AML-193 (cell line): ENCODE results near the gene DPF3.

ENCODE experiments used
- DNase-seq, 2 experiments: peaks; one replicate each; lab custom pipeline; 2025; lab: John Stamatoyannopoulos, UW

Gene DPF3

DNA sequence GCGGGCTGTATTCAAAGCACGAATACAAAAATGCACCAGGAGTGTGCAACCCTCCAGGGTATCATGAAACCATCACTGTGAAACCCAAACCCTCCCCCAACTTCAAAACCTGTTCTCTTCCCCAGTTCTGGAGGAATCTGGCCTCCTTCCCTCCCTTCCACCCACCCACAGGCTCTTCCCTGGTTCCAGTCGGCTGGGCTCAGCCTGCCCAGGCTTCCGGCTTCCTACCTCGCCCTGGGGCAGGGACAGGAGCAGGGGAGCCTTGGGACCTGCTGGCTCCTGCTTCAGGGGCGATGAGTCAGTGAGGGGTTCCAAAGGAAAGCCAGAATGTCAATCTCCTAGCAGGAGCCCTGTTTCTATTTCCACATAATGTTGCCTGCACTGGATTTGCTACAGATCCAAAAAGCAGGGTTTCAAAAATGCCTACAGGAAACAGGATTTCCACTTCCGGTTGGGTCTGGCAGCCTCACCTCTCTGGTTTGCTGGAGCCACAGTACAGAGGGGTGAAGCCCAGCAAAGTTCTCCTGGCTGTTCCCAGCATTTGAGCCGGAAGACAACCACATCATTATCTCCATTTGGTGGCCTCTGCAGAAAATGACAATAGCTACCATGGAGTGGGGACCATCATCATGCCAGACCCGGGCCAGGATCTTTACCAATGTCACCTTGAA is 278.3 kb downstream of the DPF3 start:
- DNase-seq, result no peak

DNA sequence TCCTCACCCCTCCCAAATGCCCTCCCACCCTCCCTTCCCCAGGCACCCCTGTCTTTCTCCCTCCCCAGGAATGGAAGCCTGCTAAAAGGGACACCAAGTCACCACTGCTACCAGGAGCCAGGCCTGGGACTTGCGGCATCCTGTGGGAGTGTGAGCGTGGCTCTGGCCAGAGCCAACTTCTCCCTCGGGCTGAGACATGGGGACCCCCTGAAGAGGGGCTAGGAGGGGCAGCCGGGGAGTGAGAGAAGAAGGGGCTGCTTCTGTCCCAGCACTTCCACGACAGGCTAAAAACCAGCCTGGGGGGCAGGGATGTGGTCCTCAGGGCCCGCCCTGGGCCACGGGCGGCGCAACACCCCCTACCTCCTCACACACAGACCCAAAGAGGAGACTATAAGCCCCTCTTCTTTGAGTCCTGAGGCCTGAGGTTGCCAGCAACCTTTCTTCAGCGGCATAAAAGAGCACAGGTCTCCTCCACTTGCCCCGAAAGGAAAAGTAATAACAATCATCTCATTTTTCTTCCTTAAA is 278.9 kb downstream of the DPF3 start:
- no peak for DNase-seq

DNA sequence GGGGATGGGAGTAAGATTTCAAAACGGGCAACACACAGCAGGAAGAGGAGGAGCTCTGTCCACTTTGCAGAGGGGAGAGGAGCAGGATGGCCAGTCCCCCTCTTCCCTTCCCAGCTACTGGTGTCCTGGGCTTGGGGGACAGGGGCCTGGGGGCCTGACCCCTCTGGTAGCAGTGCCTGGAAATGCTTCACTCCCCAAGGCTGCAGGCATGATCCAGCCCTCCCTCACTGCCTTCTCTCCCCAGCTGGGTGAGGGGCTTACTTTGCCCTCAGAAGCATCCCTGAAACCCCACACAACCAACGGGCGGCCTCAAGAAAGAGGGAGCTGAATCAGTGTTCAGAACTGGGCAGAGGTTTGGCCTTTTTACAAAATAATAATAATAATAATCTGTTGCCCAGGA is 279.5 kb downstream of the DPF3 start:
- no peak for DNase-seq

DNA sequence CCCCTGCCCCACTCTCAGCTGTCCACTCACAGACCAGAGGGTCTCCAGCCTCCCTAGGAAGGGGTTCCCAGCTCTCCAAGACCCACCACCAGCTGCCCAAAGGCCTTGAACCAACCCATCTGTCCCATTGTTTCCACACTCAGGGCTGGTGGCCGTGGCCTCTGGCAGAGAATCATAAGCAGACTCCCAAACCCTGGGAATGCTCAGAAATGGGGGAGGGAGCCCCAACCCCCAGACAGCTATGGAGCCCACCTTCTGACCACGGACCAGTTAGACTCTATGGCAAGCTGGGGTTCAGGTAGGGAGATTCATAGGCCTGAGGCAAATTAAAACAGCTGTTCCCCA is 280.0 kb downstream of the DPF3 start:
- no peak for DNase-seq

DNA sequence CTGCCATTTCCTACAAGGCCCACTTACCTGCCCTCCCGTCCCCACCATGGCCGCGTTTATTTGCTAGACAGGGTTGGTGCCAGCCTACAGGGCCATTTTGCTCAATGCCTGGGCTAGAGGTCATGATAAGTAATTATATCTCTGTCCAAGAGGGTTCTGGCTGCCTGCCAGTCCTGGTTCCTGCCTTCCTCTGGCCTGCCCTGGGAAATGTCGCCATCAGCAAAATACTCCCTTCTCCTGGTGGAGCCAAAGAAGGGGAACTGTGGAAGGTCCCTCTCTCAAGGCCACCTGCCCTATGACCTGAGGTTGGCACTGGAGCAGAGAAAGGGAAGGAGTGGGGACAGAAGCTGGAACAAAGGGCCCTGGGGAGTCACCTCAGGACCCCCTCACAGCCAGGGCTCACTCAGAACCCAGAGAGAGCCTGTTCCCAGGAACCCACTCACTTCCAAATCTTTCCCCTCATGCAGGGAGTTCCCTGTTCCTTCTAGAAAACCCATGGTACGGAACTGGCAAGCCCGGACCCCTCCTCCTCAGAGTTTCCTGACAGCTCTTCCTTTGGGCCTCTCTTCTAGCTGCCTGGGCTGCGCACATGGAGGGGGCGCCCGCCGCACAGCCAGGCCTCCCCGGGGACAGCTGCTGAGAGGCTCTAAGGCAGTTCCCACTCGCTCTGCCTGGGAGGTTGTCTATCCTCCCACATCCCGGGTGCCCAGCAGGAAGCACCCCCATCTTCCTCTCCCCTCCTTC is 280.5 kb downstream of the DPF3 start:
- DNase-seq, result no peak

DNA sequence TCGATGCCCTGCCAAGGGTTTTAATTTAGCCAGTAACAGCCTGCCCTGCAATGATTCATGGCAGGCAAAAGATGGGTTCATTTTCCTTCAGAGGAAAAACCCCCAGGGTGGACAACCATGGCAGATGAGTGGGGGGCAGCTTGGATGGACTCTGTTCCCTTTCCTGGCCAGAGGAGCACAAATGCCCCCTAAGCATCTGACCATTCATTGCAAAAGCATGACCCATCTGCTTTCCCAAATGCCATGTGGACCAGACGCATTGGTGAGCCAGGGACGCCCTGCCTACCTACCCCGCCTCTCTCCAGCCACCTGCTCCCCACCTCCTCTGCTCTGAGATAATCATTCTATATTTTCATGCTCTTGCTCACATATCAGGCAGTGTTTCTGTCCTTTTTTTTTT is 281.9 kb downstream of the DPF3 start:
- no peak for DNase-seq

DNA sequence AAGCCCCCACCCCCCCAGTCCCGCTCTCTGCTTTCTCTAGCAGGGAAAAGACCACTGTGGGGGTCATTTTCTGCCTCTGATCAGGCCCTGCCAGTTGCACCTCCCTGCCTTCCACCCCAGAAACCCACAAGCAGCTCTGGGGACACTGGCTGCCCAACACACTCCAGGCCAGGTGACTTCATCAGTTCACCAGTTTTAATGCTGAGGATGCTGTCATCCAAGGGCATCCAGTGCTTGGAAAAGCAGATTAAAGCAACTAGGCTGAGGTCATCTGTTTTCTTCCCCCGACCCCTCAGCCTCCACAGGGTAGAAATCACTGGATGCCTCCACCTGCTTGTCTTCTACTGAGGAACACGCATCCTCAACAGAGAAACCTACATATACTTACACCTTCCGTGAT is 282.4 kb downstream of the DPF3 start:
- DNase-seq, result no peak

DNA sequence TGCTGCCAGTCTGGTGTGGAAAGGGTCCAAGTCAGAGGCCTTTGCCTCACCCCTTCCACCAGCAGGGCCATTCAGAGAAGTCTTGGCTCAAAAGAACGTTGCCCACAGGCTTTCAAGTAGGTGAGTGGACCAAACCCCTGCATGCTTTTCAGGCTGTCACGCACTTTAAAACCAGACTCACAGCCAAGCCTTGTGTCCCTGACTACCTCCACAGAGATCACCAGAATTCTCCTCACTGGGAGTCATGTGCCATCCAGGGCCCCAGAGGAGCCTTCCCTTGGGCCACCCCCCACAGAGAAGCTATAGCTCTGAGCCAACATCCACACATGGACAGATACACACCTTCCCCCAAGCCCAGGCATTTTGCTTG is 283.1 kb downstream of the DPF3 start:
- DNase-seq, result no peak

DNA sequence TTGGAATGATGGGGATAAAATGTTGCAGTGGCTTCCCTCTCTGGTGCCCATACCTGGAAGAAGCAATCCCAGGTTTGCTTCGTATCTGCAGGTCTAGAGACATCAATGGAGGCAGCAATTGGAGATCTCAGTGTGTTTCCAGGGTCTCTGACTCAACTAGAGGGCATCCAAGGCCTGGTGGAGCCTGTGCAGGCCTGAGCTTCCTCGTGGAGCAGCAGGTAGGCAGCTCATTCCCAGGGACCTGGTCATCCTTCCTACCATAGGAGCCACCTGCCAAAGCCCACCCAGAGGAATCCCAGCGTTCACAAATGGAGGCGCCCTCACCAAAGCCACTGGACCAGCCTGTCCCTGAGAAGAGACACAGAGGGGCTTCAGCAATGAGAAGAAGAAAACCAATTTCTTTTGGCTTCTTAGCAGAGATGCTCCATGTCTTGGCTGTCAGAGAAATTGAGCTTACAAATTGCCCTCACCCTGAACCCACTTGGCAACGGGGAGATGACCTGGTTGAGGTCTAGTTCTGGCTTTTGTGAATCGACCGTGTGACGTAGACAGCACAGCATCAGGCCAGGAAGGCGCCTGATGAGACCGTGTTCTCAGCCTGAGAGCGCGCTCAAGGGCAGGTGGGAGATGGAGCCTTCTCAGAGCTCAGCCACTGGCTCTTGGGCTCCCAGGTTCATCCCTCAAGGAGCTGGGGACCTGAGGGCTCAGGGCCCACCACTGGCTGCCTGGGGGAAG is 283.6 kb downstream of the DPF3 start:
- DNase-seq, result no peak

DNA sequence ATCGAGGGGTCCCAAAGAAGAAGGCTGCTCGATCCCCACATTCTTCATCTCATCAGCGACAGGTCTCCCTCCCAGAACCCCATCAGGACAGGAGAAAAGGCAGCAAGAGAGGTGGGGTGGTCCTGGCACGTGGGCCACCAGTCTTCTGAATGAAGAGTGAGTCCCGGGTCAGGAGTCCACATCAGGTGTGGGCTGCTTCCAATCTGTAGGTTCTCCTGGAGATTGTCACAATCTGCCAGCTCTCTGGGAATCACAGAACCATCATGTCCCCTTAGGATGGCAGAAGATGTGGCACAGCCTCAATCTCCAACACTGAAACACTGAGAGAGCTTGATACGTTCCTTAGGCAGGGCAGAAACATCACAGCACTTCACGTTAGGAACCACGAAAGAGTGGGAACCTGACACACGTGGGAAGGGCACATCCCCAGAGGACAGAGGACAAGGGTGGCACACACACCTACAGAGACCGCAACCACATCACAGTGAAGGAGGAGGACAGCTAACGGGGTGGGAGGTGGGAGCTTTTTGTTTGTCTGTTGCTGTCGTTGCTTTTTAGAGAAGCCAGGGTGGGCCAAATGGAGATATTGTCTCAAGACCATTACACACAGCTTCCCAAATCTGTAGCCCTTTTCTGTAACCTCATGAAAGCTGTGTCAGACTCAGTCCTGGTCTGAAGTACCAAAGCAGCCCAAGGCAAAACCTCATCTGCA is 284.5 kb downstream of the DPF3 start:
- DNase-seq, result no peak

DNA sequence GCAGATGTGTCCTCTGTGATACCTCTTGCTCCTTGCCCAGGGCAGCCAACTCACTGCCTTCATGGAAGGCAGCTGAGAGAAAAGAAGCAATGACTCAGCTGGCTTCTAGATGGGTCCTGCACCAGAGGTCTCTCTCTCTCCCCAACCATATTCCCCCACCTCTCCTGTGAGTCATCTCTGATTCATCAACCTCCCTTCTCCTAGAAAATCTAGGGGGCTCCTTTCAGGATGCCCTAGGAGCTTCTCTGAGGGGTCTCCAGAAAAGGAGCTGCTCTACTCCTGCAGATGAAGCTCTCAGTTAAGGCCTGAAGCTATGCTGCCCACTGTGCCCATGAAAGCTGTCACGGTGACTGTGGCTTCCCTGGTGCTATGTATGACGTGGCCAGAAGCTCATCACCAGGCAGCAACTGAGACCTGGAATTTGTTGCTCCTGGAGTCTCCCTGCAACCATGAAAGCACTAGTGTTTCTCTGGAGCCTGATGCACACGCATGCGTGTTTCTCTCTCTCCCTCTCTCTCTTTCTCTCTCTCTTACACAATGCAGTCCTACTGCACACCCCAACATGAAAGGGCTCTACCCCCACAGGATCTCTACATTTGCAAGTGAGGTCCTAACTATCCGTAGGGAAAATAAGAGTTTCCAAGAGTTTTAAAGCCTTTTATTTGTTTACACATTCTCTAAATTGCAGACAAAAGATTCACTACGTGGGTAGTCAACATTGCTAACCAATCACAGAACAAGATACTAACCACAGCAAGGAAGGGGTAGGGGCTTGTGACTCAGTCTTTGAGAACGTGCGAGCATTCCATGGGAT is 285.3 kb downstream of the DPF3 start:
- DNase-seq, result no peak

DNA sequence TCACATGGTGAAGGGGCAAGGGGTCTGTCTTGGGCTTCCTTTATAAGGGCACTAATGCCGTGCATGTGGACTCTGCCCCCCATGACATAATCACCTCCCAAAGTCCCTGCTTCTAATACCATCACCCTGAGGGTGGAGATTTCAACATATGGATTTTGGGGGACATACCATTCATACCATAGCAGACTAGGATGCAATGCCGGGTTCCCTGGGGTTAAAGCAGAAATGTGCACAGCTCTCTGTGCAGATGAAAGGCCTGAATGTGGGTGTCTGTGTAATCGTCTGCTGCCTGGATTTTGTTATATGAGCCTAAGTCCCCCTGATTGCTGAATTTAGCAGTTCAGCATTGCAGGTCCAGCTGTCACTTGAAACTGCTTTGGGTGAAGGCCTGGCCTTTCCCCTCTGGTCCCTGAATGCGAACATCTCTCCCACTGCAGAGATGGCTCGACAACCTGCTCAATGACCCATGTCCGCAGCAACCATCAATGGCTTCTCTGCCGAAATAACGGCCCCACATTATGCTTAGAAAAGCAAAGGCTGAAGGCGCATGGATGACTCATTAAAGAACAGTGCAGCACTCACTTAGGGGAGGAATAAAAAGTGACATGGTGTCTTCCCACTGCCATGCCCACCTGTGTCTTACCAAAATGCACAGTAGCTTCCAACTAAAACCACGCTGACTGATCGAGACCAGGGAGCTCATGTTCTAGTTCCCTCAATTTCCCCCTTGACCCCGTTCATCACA is 286.3 kb downstream of the DPF3 start:
- no peak for DNase-seq

DNA sequence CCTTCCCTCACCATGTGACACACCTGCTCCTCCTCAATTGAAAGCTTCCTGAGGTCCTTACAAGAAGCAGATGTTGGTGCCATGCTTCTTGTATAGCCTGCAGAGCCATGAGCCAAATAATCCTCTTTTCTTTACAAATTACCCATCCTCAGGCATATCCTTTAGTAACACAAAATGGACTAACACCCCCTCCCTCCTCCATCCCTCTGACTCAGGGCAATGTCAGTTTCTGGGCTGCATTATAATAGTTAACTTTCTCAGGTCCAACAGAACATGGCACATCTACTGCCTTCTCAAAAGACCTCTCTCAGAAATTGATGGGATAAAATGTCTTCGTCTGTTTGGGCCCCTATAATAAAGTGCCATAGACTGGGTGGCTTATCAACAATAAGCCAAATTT is 287.0 kb downstream of the DPF3 start:
- no peak for DNase-seq

DNA sequence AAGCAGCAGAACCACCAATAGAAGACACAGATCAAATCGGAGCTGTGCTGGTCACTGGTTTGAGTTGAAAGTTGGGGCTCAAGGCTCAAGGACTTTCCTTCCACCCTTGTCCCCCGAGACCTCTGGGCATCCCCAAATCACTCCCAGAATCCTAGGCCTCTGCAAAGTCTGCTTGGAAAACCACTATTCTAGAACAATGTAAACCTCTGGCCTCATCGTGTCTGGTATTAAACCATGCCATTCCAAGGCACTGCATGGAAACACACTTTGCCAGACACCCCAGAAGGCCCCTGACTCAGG is 288.0 kb downstream of the DPF3 start:
- DNase-seq, result no peak

DNA sequence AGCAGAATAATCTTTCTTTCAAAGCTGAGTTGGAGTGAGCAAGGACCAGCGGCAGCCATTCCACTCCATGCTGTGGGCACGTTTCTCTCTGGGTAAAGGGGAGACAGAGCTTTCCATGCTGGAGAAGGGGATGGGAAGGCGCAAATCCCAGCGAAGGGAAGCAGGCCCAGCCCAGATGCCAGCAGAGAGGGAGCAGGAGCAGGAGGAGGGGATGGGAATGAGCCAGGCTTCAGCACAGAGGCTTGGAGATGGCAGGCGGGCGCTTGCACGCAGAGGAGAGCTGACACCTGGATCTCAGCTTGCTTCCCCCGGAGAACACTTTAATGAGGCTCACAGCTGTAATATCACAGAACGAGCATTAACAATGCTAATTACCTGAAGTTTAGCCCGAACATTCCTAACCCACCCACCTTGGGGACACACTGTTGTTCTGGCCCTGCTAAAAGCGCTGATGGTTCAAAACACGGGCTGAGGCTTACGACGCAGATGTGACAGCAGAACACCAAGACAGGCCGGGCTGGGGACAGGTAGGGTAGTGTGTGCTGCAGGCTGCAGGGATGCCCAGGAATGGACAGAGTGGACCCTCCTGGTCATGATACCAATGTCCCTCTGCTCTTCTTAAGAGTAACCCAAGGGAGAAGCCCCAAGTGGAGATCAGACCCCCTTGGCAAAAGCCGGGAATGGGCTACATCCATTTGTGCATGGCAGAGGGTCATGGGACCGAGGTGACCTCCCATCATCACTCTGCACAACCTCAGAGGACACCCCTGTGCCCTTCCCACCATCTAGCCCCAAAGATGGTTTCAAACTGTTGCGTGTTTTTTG is 288.6 kb downstream of the DPF3 start:
- DNase-seq, result no peak

DNA sequence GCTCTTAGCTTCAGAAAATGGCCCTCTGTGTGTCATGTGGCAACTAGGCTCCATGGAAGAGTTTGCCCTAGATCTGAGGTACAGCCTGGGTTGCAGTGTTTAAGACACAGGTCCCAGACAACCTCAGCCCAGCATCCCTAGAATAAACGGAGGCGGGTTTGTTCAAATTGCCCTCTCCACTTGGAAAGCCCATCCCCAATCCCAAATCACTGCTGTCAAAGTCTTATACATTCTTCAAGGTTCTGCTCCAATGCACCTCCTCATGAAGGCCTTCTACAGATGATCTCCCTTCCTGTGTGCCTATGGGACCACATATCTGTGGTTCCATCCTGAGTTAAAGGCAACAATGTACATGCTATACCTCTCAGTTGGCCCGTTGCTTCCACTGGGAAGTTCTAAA is 289.8 kb downstream of the DPF3 start:
- DNase-seq, result no peak

DNA sequence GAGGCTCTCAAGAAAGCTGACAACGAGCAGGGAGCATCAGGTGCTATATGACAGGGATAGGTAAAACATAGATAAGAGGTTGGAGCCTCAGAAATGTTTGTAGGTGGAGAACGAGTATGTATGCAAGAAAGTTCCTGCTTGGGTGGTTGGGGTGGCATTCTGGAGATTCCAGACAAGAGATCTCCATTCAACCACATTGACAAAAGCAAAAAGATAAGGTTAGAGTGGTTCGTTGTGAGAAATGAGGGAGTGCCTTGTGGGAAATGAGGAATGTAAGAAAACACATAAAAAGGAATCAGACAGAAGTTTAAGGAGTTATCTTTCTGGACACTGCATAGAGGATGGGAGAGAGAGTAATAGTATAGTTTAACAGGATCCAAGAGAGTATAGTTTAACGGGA is 290.3 kb downstream of the DPF3 start:
- no peak for DNase-seq

DNA sequence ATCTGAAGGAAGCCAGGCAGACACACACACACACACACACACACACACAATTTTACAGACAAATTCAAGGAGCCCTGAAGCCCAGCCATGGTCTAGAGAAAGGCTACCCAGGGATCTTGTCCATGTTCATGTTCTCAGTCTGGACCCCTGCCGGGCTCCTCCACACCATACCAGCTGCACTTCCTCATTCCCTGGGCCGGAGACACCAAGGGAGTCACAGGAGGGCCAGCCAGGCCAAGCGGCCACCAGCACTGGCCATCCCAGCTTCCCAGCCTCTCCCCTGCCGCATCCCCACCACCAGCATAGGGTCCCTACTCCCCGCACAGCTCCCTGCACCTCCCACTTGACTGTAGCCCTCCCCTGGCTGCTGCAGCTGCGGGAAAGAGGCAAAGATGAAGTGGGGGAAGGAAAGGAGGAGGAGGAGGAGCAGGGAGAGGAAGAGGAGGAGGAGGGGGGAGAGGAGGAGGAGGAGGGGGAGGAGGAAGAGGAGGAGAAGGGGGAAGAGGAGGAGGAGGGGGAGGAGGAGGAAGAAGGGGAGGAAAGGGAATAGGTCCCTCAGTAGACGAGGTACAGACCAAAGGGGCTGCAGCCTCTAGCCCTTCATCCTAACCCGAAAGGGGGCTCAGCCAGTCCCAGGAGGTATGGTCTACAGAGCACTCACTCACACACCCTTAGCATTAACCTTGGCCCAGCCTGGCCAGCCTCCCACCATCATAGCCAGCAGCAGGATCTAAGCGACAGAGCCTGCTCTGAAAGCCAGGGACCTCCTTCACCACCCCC is 293.2 kb downstream of the DPF3 start:
- DNase-seq, result peak in 1 of 2 experiments; percentile 6
